WI38 (cell line): ENCODE data around the gene CMTM4.
"Not testable (repeated sequence)": the region's sequence is repeated elsewhere in the genome, so short reads cannot be mapped to it uniquely, and the experiment has no call there.

Experiments
- H3K4me3 ChIP-seq: 2 replicates; pipeline ENCODE4 v1.5.1; 2011; ENCODE audit warnings: low read depth, mild to moderate bottlenecking, control low read depth, low read length
- CTCF ChIP-seq: IDR thresholded peaks from 2 replicates; pipeline ENCODE4 v1.5.1; 2012; ENCODE audit warnings: low read depth, mild to moderate bottlenecking, control low read depth, low read length

Gene CMTM4

DNA sequence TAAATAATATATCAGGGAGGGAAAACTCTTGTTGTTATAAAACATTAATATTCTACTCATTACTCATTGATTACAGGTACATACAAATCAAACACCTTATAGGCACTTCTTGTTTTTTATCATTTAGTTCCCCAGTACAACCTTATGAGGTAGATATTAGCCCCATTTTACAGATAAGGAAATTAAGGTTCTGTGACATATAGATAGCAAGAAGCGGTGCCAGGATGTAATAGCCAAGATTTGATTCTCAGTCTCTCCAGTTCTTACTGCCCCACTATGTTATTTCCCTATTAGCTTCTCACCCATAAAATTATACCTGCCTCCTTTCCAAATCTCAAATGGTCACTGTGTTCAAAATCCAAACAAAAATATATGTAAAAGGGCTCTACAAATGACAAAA, 55.2 kb downstream of the CMTM4 start:
- H3K4me3 ChIP-seq, result no peak overlapping the region
- TF ChIP-seq CTCF, result no peak

- no peak overlapping the region for H3K4me3 ChIP-seq
- TF ChIP-seq CTCF, result no peak
Observed at GRCh38 chr16:66640724-66641314, 55.7 kb downstream of the CMTM4 start.

DNA sequence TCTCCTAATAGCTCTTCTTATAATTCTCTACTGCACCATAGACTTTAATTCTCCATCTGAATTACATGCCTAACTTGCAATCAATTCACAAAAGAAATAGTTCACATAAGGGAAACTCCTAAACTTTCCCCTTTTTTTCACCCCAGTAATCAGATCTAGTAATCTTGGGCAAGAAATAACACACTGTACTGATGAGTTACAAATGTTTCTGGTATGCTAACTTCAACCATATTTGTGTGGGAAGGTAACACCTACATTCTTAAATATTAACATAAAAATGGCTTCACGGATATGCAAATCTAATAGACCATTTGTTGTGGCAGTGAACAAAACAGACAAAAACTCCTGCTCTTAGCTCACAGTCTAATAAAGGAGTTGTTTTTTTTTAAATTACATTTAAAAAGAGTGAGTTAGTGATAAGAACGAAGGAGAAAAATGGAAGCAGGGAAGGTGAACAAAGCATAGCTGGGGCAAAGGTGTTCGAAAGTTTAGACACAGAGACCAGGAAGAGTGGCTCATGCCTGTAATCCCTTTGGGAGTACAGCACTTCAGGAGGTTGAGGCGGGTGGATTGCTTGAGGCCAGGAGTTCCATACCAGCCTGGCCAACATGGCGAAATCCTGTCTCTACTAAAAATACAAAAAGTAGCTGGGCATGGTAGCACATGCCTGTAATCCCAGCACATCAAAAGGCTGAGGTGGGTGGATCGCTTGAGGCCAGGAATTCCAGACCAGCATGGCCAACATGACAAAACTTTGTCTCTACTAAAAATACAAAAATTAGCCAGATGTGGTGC, 57.3 kb downstream of the CMTM4 start:
- TF ChIP-seq CTCF, result no peak
- H3K4me3 ChIP-seq, result no peak overlapping the region

- TF ChIP-seq CTCF, result no peak
- no peak overlapping the region for H3K4me3 ChIP-seq
Observed at GRCh38 chr16:66637806-66638205, 58.7 kb downstream of the CMTM4 start.

DNA sequence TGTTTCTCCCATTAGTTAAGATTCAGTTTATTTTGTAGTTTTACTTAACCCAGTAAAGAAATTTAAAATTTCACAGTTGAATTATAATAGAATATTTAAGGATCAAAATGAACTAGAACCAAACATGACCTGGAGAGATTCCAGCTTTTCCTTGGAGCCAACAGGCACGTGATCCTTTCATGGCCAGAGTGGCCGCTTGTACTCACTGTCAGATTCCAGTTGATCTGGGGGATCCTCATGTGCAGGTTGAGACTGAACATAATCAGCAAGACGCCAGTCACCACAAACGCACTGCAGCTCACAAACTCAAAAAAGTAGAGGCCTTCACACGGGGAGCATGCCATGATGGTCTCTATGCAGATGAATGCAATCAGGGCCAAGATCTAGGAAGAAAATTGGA, 60.3 kb downstream of the CMTM4 start:
- no peak overlapping the region for H3K4me3 ChIP-seq
- no peak for TF ChIP-seq CTCF

DNA sequence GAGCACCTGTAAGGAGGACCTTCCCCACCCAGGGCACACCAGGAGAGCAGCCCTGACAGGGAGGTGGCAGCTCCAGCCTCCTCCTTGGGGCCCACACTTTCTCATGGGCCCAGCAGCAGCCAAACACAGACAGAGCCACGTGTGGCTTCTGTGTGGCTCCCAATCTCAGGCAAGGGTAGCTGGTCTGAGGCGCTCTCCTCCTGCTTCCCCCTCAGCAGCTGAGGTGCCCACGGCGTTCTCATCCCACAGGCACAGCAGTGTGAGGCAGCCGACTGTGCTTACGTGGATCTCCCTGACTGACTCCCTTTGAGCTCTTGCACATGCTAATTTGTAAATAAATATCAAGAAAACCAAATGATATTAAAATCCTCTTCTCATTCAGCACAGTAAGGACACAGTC, 61.1 kb downstream of the CMTM4 start:
- H3K4me3 ChIP-seq, result no peak overlapping the region
- TF ChIP-seq CTCF, result no peak

- no peak overlapping the region for H3K4me3 ChIP-seq
- no peak for TF ChIP-seq CTCF
Observed at GRCh38 chr16:66634527-66635196, 61.9 kb downstream of the CMTM4 start.

DNA sequence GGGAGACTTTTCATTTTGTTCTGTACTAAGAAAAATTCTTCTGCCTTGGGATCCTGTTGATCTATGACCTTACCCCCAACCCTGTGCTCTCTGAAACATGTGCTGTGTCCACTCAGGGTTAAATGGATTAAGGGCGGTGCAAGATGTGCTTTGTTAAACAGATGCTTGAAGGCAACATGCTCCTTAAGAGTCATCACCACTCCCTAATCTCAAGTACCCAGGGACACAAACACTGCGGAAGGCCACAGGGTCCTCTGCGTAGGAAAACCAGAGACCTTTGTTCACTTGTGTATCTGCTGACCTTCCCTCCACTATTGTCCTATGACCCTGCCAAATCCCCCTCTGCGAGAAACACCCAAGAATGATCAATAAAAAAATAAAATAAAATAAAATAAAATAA, 65.0 kb downstream of the CMTM4 start:
- not testable (repeated sequence) for H3K4me3 ChIP-seq

- H3K4me3 ChIP-seq, result not testable (repeated sequence)
Observed at GRCh38 chr16:66630561-66631260, 65.8 kb downstream of the CMTM4 start.
